NB4 (cell line): Measurements from ENCODE around the gene NIBAN1.

Source experiments
- POLR2A ChIP-seq: IDR thresholded peaks from 2 replicates; pipeline ENCODE4 v1.6.1; 2011; ENCODE audit warnings: mild to moderate bottlenecking; ENCODE audit not compliant: insufficient read length; ENCODE audit errors: extremely low read depth
- TF ChIP-seq, protein P1 (sequence below): IDR thresholded peaks from one replicate; pipeline ENCODE4 v1.5.1; 2012; ENCODE audit warnings: low read depth, low read length

DNA sequence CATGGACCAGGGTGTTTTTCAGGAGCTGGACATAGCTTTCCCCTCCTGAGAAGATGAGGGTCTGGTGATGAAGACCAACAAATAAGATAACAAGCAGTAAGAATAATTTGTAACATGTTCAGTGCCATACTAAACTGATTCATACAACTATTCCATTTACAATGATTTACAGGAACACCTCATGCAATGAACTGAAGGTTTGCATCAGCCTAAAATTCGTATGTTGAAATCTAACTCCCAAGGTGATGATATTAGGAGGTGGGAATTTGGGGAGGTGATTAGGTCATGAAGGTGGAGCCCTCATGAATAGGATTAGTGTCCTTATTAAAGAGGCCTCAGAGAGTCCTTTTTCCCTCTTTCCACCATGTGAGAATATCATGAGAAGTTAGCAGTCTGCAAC is 15.9 kb upstream of the NIBAN1 start:
- TF ChIP-seq, protein P1, sequence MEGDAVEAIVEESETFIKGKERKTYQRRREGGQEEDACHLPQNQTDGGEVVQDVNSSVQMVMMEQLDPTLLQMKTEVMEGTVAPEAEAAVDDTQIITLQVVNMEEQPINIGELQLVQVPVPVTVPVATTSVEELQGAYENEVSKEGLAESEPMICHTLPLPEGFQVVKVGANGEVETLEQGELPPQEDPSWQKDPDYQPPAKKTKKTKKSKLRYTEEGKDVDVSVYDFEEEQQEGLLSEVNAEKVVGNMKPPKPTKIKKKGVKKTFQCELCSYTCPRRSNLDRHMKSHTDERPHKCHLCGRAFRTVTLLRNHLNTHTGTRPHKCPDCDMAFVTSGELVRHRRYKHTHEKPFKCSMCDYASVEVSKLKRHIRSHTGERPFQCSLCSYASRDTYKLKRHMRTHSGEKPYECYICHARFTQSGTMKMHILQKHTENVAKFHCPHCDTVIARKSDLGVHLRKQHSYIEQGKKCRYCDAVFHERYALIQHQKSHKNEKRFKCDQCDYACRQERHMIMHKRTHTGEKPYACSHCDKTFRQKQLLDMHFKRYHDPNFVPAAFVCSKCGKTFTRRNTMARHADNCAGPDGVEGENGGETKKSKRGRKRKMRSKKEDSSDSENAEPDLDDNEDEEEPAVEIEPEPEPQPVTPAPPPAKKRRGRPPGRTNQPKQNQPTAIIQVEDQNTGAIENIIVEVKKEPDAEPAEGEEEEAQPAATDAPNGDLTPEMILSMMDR: no peak
- no peak for TF ChIP-seq POLR2A
